ENCODE results near the gene PRMT2.
"Not testable (repeated sequence)": the region's sequence is repeated elsewhere in the genome, so short reads cannot be mapped to it uniquely, and the experiment has no call there.

Gene PRMT2

GRCh38 chr21:46676542-46676941, 41.1 kb downstream of the PRMT2 start:
- DNase-seq: not testable (repeated sequence)

- not testable (repeated sequence) for DNase-seq
Observed at GRCh38 chr21:46681593-46681992, 46.1 kb downstream of the PRMT2 start.

DNA sequence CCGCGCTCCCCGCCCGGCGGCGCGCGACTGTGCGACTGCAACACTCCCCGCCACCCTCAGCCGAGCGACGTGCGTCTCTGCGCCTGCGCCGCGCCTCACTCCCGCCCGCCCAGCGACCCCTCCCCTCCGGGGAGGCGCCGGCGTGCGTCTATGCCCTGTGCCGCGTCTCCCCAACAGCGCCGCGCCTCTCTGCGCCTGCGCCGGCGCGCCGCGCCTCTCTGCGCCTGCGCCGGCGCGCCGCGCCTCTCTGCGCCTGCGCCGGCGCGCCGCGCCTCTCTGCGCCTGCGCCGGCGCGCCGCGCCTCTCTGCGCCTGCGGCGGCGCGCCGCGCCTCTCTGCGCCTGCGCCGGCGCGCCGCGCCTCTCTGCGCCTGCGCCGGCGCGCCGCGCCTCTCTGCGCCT, 63.2 kb downstream of the PRMT2 start:
- DNase-seq: not testable (repeated sequence)

GRCh38 chr21:46699104-46699503, 63.6 kb downstream of the PRMT2 start:
- DNase-seq: not testable (repeated sequence)

Measured in cerebellar nuclear complex (tissue), 1 donor.